Mesothelial cell of epicardium (in vitro differentiated cells): ENCODE results near the gene MX2. TPM values are rescaled to one million over a fixed set of nuclear protein-coding genes. Genes with fewer than 3 reads are reported as not detected.
"Not testable (repeated sequence)": the region's sequence is repeated elsewhere in the genome, so short reads cannot be mapped to it uniquely, and the experiment has no call there.

ENCODE experiments used
- DNase-seq, 2 experiments: peaks; one replicate each; pipeline ENCODE4 v3.0.0; 2021; ENCODE audit warnings: low spot score in 2 of 2; ENCODE audit not compliant: unreplicated experiment in 2 of 2
- H3K27ac Mint-ChIP-seq: 2 replicates; pipeline ENCODE4 v1.8.0; 2021; ENCODE audit warnings: mixed read lengths
- H3K27me3 Mint-ChIP-seq: 2 replicates; pipeline ENCODE4 v1.8.0; 2021; ENCODE audit warnings: low read depth, mixed read lengths
- H3K36me3 Mint-ChIP-seq: 2 replicates; pipeline ENCODE4 v1.8.0; 2021; ENCODE audit warnings: mixed read lengths
- H3K4me1 Mint-ChIP-seq: 2 replicates; pipeline ENCODE4 v1.8.0; 2021; ENCODE audit warnings: mixed read lengths
- H3K4me3 Mint-ChIP-seq: 2 replicates; pipeline ENCODE4 v1.8.0; 2021; ENCODE audit warnings: mild to moderate bottlenecking, moderate library complexity, mixed read lengths
- H3K9me3 Mint-ChIP-seq: 2 replicates; pipeline ENCODE4 v1.8.0; 2021; ENCODE audit warnings: mixed read lengths
- CTCF ChIP-seq: fragments of 200-600 bp; sonication (generic); IDR thresholded peaks from one replicate; pipeline ENCODE4 v1.5.0; 2021; ENCODE audit warnings: antibody characterized with exemption; ENCODE audit not compliant: unreplicated experiment
- total RNA-seq: library from RNA; stranded (reverse); gene quantifications from 3 replicates; pipeline ENCODE4 v1.2.1, GENCODE V29; 2021

Gene MX2
- total RNA-seq, 1 donor from 2014 or later: 3.2 TPM

GRCh38 chr21:41419921-41420862 is 58.4 kb downstream of the MX2 start:
- Mint-ChIP-seq H3K4me3 (peak overlapping the region; percentile 87), H3K4me1 (peaks cover 24% of the 10 kb centered on the region), H3K27me3 (peaks cover 7% of the 10 kb centered on the region), H3K27ac (peak overlapping the region; percentile 99), H3K36me3 (no peaks in the 10 kb centered on the region), H3K9me3 (peaks cover 25% of the 10 kb centered on the region)
- no peak for TF ChIP-seq CTCF
- peak; percentile 40 to 79 for DNase-seq

- peak overlapping the region; percentile 99 for H3K27ac Mint-ChIP-seq
Measured at GRCh38 chr21:41420998-41421397, 59.2 kb downstream of the MX2 start.

GRCh38 chr21:41422546-41423304 is 60.9 kb downstream of the MX2 start:
- H3K36me3 Mint-ChIP-seq: no peaks in the 10 kb centered on the region
- H3K27me3 Mint-ChIP-seq: peaks cover 15% of the 10 kb centered on the region
- H3K4me1 Mint-ChIP-seq: peaks cover 24% of the 10 kb centered on the region
- TF ChIP-seq CTCF: no peak
- DNase-seq: no peak
- no peak overlapping the region for H3K4me3 Mint-ChIP-seq
- H3K27ac Mint-ChIP-seq: no peak overlapping the region
- peaks cover 4% of the 10 kb centered on the region for H3K9me3 Mint-ChIP-seq

More at GRCh38 chr21:41420998-41421397, 59.2 kb downstream of the MX2 start:
- H3K4me3 Mint-ChIP-seq: peak overlapping the region; percentile 87
- not testable (repeated sequence) for DNase-seq, H3K27me3 Mint-ChIP-seq, H3K36me3 Mint-ChIP-seq
- H3K4me1 Mint-ChIP-seq: peaks cover 24% of the 10 kb centered on the region
- peaks cover 16% of the 10 kb centered on the region for H3K9me3 Mint-ChIP-seq

GRCh38 chr21:41423305-41423636 is 61.4 kb downstream of the MX2 start:
- Mint-ChIP-seq H3K27me3 (peaks cover 21% of the 10 kb centered on the region), H3K4me1 (peaks cover 24% of the 10 kb centered on the region)
- not testable (repeated sequence) for H3K27ac Mint-ChIP-seq, H3K36me3 Mint-ChIP-seq, DNase-seq, H3K9me3 Mint-ChIP-seq, H3K4me3 Mint-ChIP-seq

- no peak for TF ChIP-seq CTCF
- H3K9me3 Mint-ChIP-seq: no peaks in the 10 kb centered on the region
- H3K4me3 Mint-ChIP-seq: peak overlapping the region; percentile 75
- no peak for DNase-seq
- peaks cover 27% of the 10 kb centered on the region for H3K27me3 Mint-ChIP-seq
- peak overlapping the region; percentile 56 for H3K27ac Mint-ChIP-seq
- peaks cover 13% of the 10 kb centered on the region for H3K4me1 Mint-ChIP-seq
- peaks cover 3% of the 10 kb centered on the region for H3K36me3 Mint-ChIP-seq
Measured at GRCh38 chr21:41425588-41425953, 63.7 kb downstream of the MX2 start.

- H3K36me3 Mint-ChIP-seq: peaks cover 4% of the 10 kb centered on the region
- H3K4me1 Mint-ChIP-seq: peaks cover 8% of the 10 kb centered on the region
- peak within 1 kb of the TSS; percentile 75 for H3K4me3 Mint-ChIP-seq
- DNase-seq: peak in 1 of 2 experiments; percentile 53
- H3K9me3 Mint-ChIP-seq: no peaks in the 10 kb centered on the region
- peak within 1 kb of the TSS; percentile 59 for H3K27ac Mint-ChIP-seq
- peaks cover 27% of the 10 kb centered on the region for H3K27me3 Mint-ChIP-seq
- TF ChIP-seq CTCF: no peak
Measured at GRCh38 chr21:41425954-41426675, 64.3 kb downstream of the MX2 start, which contains the start of gene MX1. TSS of gene MX1 (plus strand) at chr21:41426239. CDS start at chr21:41432071, 5,832 bp downstream.
